AG04450 (cell line): ENCODE data around the gene POU2F1. TPM values are rescaled to one million over a fixed set of nuclear protein-coding genes. Genes with fewer than 3 reads are reported as not detected.

Experiments
- CTCF ChIA-PET: fragments of 300-600, 350-600 bp; formaldehyde crosslinking; extraction: SDS; loops from one replicate; lab custom pipeline; 2022; ENCODE audit warnings: antibody characterized with exemption, inconsistent platforms; lab: Charles Lee
- POLR2A ChIA-PET: fragments of 350-600 bp; formaldehyde crosslinking; extraction: SDS; loops from one replicate; lab custom pipeline; 2021; ENCODE audit warnings: antibody characterized with exemption, inconsistent platforms; lab: Yijun Ruan, JAX
- DNase-seq: peaks from one replicate; pipeline ENCODE4 v3.0.0-alpha.2; 2011; ENCODE audit warnings: low read depth, low spot score
- H3K27ac ChIP-seq: one replicate; pipeline ENCODE4 v1.5.1; 2012; ENCODE audit warnings: low read depth, low read length, control low read depth
- H3K27me3 ChIP-seq: one replicate; pipeline ENCODE4 v1.6.0; 2012; ENCODE audit warnings: low read length; ENCODE audit not compliant: control insufficient read depth, insufficient read depth
- H3K4me3 ChIP-seq: 2 replicates; pipeline ENCODE4 v1.5.1; 2011; ENCODE audit warnings: mild to moderate bottlenecking, low read depth, low read length, control low read depth
- H3K9me3 ChIP-seq: 2 replicates; pipeline ENCODE4 v1.5.1; 2012; ENCODE audit warnings: low read length; ENCODE audit not compliant: control insufficient read depth, insufficient read depth
- CTCF ChIP-seq: IDR thresholded peaks from 2 replicates; pipeline ENCODE4 v1.5.1; 2011; ENCODE audit warnings: low read depth, low read length, control low read depth, inconsistent platforms
- polyA plus RNA-seq: library from polyadenylated mRNA; depleted of rRNA; stranded (reverse); fragments of >200 nt; gene quantifications from 2 replicates; pipeline ENCODE4 v1.2.3, GENCODE V29; 2011

The POU2F1 gene
- polyA plus RNA-seq, 1 experiment: 2.7 TPM

GRCh38 chr1:167443757-167444156 is 223.1 kb downstream of the POU2F1 start:
- CTCF ChIA-PET: interaction anchor here (1.2 to 7.0 kb wide), 5 partner anchors 14 to 377 kb away, joined by 4 to 105 read pairs (median 10); no protein-coding TSS in a partner anchor
- no peak overlapping the region for H3K27ac ChIP-seq
- POLR2A ChIA-PET: no interaction called here
- H3K27me3 ChIP-seq: peaks cover 19% of the 10 kb centered on the region
- H3K9me3 ChIP-seq: no peaks in the 10 kb centered on the region; the same call in 1 of the 2 replicates
- no peak for TF ChIP-seq CTCF
- DNase-seq: no peak
- no peak overlapping the region for H3K4me3 ChIP-seq

GRCh38 chr1:167446966-167447365 is 226.3 kb downstream of the POU2F1 start:
- no peak for TF ChIP-seq CTCF
- ChIA-PET CTCF (interaction anchor here (0.8 to 1.4 kb wide), 6 partner anchors 46 to 380 kb away, joined by 3 to 9 read pairs (median 5); no protein-coding TSS in a partner anchor), POLR2A (interaction anchor here (0.6 kb wide), 1 partner anchor 110 kb away, joined by 4 read pairs; no protein-coding TSS in a partner anchor)
- Histone ChIP-seq H3K4me3 (no peak overlapping the region), H3K27me3 (peaks cover 19% of the 10 kb centered on the region), H3K9me3 (no peaks in the 10 kb centered on the region), H3K27ac (no peak overlapping the region)
- no peak for DNase-seq

GRCh38 chr1:167447521-167448136 is 226.9 kb downstream of the POU2F1 start:
- Histone ChIP-seq H3K4me3 (no peak overlapping the region), H3K27me3 (peaks cover 19% of the 10 kb centered on the region), H3K27ac (no peak overlapping the region), H3K9me3 (no peaks in the 10 kb centered on the region)
- TF ChIP-seq CTCF: no peak
- CTCF ChIA-PET: interaction anchor here (0.5 to 1.4 kb wide), 7 partner anchors 47 to 381 kb away, joined by 3 to 9 read pairs (median 4); no protein-coding TSS in a partner anchor
- no peak for DNase-seq
- POLR2A ChIA-PET: interaction anchor here (0.6 kb wide), 1 partner anchor 110 kb away, joined by 4 read pairs; no protein-coding TSS in a partner anchor

GRCh38 chr1:167450843-167451242 is 230.2 kb downstream of the POU2F1 start:
- no peak overlapping the region for H3K27ac ChIP-seq
- peaks cover 14% of the 10 kb centered on the region for H3K27me3 ChIP-seq
- H3K9me3 ChIP-seq: no peaks in the 10 kb centered on the region; the same call in 1 of the 2 replicates
- TF ChIP-seq CTCF: no peak
- POLR2A ChIA-PET: no interaction called here
- no peak overlapping the region for H3K4me3 ChIP-seq
- CTCF ChIA-PET: interaction anchor here (0.6 to 1.9 kb wide), 5 partner anchors 14 to 258 kb away, joined by 3 to 6 read pairs (median 5); no protein-coding TSS in a partner anchor
- no peak for DNase-seq

GRCh38 chr1:167452483-167452882 is 231.8 kb downstream of the POU2F1 start:
- Histone ChIP-seq H3K27me3 (peaks cover 18% of the 10 kb centered on the region), H3K4me3 (no peak overlapping the region), H3K27ac (no peak overlapping the region), H3K9me3 (no peaks in the 10 kb centered on the region; the same call in 1 of the 2 replicates)
- no peak for TF ChIP-seq CTCF
- CTCF ChIA-PET: interaction anchor here (1.2 to 4.2 kb wide), 2 partner anchors 11 to 87 kb away, joined by 3 to 24 read pairs; no protein-coding TSS in a partner anchor
- POLR2A ChIA-PET: no interaction called here
- DNase-seq: no peak
